ENCODE results near the gene SMAD6. TPM values are rescaled to one million over a fixed set of nuclear protein-coding genes. Genes with fewer than 3 reads are reported as not detected.

SMAD6 gene
- total and polyA plus RNA-seq, 9 of the 15 experiments (the other 6 are each of a cell fraction or from before 2014, with no cell fraction given): 0.10 to 15.5 (median 3.7) TPM

DNA sequence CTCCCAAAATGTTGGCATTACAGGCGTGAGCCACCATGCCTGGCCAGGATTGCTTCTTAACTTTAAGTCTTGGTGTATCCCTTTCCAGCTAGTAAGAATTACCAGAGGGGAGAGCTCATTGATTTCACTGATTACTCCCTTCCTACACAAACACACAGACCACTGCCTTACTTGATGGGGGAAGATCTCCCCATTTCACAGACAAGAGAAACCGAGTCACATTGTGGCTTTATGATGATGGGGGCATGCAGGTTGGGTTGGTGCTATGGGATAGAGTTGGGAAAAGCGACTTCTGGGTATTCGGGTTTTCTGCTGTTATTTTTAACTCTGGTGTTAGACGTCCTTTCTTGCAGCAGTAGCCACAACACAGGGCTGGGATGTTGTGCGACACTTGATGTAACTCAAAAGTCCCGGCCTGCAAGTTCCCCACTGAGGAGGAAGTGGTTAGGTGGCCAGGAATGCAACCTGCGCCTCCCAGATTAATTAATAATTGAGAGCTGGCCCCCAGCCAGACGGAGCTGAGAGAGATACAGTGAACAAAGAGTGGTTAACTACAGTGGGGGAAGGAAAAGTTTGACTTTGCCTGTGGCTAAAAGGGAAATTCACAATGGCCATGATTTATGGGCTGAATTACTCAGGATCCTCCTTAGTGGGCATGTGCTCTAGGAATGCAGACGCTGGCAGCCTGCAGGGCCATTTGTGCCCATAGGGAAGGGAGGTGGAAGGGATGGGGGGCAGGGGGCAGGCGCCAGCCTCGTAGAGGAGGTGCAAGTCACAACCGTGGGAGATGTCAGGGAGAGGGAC lies 63.6 kb downstream of the SMAD6 start (continued):
- no peak for TF ChIP-seq ESRRA (IDR thresholded peaks at IDR 0.05; ENCODE audit: borderline replicate concordance, low read depth)
- no peak for TF ChIP-seq FOXA1 (IDR thresholded peaks at IDR 0.05; ENCODE audit: borderline replicate concordance)
- TF ChIP-seq, protein P1, sequence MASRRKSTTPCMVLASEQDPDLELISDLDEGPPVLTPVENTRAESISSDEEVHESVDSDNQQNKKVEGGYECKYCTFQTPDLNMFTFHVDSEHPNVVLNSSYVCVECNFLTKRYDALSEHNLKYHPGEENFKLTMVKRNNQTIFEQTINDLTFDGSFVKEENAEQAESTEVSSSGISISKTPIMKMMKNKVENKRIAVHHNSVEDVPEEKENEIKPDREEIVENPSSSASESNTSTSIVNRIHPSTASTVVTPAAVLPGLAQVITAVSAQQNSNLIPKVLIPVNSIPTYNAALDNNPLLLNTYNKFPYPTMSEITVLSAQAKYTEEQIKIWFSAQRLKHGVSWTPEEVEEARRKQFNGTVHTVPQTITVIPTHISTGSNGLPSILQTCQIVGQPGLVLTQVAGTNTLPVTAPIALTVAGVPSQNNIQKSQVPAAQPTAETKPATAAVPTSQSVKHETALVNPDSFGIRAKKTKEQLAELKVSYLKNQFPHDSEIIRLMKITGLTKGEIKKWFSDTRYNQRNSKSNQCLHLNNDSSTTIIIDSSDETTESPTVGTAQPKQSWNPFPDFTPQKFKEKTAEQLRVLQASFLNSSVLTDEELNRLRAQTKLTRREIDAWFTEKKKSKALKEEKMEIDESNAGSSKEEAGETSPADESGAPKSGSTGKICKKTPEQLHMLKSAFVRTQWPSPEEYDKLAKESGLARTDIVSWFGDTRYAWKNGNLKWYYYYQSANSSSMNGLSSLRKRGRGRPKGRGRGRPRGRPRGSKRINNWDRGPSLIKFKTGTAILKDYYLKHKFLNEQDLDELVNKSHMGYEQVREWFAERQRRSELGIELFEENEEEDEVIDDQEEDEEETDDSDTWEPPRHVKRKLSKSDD (conservative IDR thresholded peaks at IDR 0.05; ENCODE audit: low read length): no peak
- no peak for TF ChIP-seq XRCC3 (IDR thresholded peaks at IDR 0.05)
- TF ChIP-seq CAMTA2 (CRISPR knock-in tag; conservative IDR thresholded peaks at IDR 0.05): no peak
- peak; percentile 46; the same call in 1 of the 2 replicates for TF ChIP-seq SMARCE1 (IDR thresholded peaks at IDR 0.05)
- no peak for TF ChIP-seq POLR3G (IDR thresholded peaks at IDR 0.05; ENCODE audit: extremely low read depth, insufficient read length, insufficient replicate concordance)
- TF ChIP-seq, protein P2, sequence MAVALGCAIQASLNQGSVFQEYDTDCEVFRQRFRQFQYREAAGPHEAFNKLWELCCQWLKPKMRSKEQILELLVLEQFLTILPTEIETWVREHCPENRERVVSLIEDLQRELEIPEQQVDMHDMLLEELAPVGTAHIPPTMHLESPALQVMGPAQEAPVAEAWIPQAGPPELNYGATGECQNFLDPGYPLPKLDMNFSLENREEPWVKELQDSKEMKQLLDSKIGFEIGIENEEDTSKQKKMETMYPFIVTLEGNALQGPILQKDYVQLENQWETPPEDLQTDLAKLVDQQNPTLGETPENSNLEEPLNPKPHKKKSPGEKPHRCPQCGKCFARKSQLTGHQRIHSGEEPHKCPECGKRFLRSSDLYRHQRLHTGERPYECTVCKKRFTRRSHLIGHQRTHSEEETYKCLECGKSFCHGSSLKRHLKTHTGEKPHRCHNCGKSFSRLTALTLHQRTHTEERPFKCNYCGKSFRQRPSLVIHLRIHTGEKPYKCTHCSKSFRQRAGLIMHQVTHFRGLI (CRISPR knock-in tag; IDR thresholded peaks at IDR 0.05): no peak
- no peak for TF ChIP-seq ZFPM2 (CRISPR knock-in tag; IDR thresholded peaks at IDR 0.05)
- no peak; the same call in 1 of the 2 replicates for TF ChIP-seq CXXC5 (CRISPR knock-in tag; IDR thresholded peaks at IDR 0.05)
- no peak for TF ChIP-seq KAT8 (IDR thresholded peaks at IDR 0.05; ENCODE audit: low read depth)
- TF ChIP-seq TCF3 (CRISPR knock-in tag; IDR thresholded peaks at IDR 0.05): peak; percentile 67
- peak; percentile 49; the same call in 1 of the 2 replicates for TF ChIP-seq ARID1B (IDR thresholded peaks at IDR 0.05)
- TF ChIP-seq, protein P3, sequence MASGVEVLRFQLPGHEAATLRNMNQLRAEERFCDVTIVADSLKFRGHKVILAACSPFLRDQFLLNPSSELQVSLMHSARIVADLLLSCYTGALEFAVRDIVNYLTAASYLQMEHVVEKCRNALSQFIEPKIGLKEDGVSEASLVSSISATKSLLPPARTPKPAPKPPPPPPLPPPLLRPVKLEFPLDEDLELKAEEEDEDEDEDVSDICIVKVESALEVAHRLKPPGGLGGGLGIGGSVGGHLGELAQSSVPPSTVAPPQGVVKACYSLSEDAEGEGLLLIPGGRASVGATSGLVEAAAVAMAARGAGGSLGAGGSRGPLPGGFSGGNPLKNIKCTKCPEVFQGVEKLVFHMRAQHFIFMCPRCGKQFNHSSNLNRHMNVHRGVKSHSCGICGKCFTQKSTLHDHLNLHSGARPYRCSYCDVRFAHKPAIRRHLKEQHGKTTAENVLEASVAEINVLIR (CRISPR knock-in tag; IDR thresholded peaks at IDR 0.05): no peak
- no peak for TF ChIP-seq BRF1 (IDR thresholded peaks at IDR 0.05; ENCODE audit: borderline replicate concordance, extremely low read depth, insufficient read length)
- TF ChIP-seq PURB (CRISPR knock-in tag; IDR thresholded peaks at IDR 0.05; ENCODE audit: low read depth): no peak
- TF ChIP-seq TAF9B (IDR thresholded peaks at IDR 0.05; ENCODE audit: partially characterized antibody): no peak
- TF ChIP-seq, protein P4, sequence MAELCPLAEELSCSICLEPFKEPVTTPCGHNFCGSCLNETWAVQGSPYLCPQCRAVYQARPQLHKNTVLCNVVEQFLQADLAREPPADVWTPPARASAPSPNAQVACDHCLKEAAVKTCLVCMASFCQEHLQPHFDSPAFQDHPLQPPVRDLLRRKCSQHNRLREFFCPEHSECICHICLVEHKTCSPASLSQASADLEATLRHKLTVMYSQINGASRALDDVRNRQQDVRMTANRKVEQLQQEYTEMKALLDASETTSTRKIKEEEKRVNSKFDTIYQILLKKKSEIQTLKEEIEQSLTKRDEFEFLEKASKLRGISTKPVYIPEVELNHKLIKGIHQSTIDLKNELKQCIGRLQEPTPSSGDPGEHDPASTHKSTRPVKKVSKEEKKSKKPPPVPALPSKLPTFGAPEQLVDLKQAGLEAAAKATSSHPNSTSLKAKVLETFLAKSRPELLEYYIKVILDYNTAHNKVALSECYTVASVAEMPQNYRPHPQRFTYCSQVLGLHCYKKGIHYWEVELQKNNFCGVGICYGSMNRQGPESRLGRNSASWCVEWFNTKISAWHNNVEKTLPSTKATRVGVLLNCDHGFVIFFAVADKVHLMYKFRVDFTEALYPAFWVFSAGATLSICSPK (IDR thresholded peaks at IDR 0.05; ENCODE audit: borderline replicate concordance): no peak
- no peak for TF ChIP-seq ZNF561 (CRISPR knock-in tag; conservative IDR thresholded peaks at IDR 0.05)
- TF ChIP-seq MXI1 (IDR thresholded peaks at IDR 0.05; ENCODE audit: low read depth, low read length): no peak
- TF ChIP-seq, protein P5, sequence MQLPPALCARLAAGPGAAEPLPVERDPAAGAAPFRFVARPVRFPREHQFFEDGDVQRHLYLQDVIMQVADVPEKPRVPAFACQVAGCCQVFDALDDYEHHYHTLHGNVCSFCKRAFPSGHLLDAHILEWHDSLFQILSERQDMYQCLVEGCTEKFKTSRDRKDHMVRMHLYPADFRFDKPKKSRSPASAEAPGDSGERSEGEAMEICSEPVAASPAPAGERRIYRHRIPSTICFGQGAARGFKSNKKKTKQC (CRISPR knock-in tag; IDR thresholded peaks at IDR 0.05): no peak

Measured in K562 (cell line).